H9 (cell line): ENCODE measurements around the gene RSPRY1. TPM values are rescaled to one million over a fixed set of nuclear protein-coding genes. Genes with fewer than 3 reads are reported as not detected.

Experiments
- DNase-seq: peaks from one replicate; pipeline ENCODE4 v3.0.0-alpha.2; 2017
- H2AFZ ChIP-seq: one replicate; pipeline ENCODE4 v1.6.1; 2013; ENCODE audit warnings: mild to moderate bottlenecking, low read length, control low read depth, moderate library complexity
- H2AK5ac ChIP-seq: 2 replicates; pipeline ENCODE4 v1.6.1; 2013; ENCODE audit warnings: low read length, control low read depth, mixed read lengths; ENCODE audit not compliant: insufficient read length
- H2BK120ac ChIP-seq: one replicate; pipeline ENCODE4 v1.6.1; 2013; ENCODE audit warnings: low read depth, mild to moderate bottlenecking, low read length, control low read depth, inconsistent platforms; ENCODE audit not compliant: poor library complexity, severe bottlenecking
- H2BK12ac ChIP-seq: 2 replicates; pipeline ENCODE4 v1.6.1; 2013; ENCODE audit warnings: low read length, control low read depth, mixed read lengths, low read depth; ENCODE audit not compliant: insufficient read length
- H2BK15ac ChIP-seq: 2 replicates; pipeline ENCODE4 v1.6.1; 2013; ENCODE audit warnings: low read depth, low read length, control low read depth
- H2BK20ac ChIP-seq: one replicate; pipeline ENCODE4 v1.6.1; 2013; ENCODE audit warnings: low read depth, mild to moderate bottlenecking, low read length, control low read depth, inconsistent platforms; ENCODE audit not compliant: poor library complexity, severe bottlenecking
- H2BK5ac ChIP-seq: 2 replicates; pipeline ENCODE4 v1.6.1; 2013; ENCODE audit warnings: low read length, control low read depth, mixed read lengths; ENCODE audit not compliant: insufficient read length
- H3K14ac ChIP-seq: 2 replicates; pipeline ENCODE4 v1.6.1; 2013; ENCODE audit warnings: low read length, control low read depth; ENCODE audit not compliant: insufficient read depth
- H3K18ac ChIP-seq: 2 replicates; pipeline ENCODE4 v1.6.1; 2013; ENCODE audit warnings: low read depth, mild to moderate bottlenecking, mixed read lengths, low read length, control low read depth; ENCODE audit not compliant: insufficient read length
- H3K23ac ChIP-seq: 2 replicates; pipeline ENCODE4 v1.6.1; 2013; ENCODE audit warnings: low read length, control low read depth, mixed read lengths, low read depth; ENCODE audit not compliant: insufficient read length
- H3K23me2 ChIP-seq: 2 replicates; pipeline ENCODE4 v1.6.1; 2013; ENCODE audit warnings: low read depth, mild to moderate bottlenecking, mixed read lengths, low read length, control low read depth; ENCODE audit not compliant: insufficient read length, poor library complexity, severe bottlenecking
- H3K27ac ChIP-seq: 2 replicates; pipeline ENCODE4 v1.5.1; 2013; ENCODE audit warnings: low read length, control low read depth, mixed read lengths, low read depth; ENCODE audit not compliant: insufficient read length
- H3K27me3 ChIP-seq: 2 replicates; pipeline ENCODE4 v1.6.1; 2013; ENCODE audit warnings: low read length, control low read depth, inconsistent platforms; ENCODE audit not compliant: insufficient read depth
- H3K4ac ChIP-seq: 2 replicates; pipeline ENCODE4 v1.6.1; 2013; ENCODE audit warnings: low read depth, mild to moderate bottlenecking, control low read depth, inconsistent platforms, low read length, moderate library complexity
- H3K4me1 ChIP-seq: 2 replicates; pipeline ENCODE4 v1.6.1; 2013; ENCODE audit warnings: low read length, control low read depth, inconsistent platforms; ENCODE audit not compliant: insufficient read depth
- H3K4me2 ChIP-seq: 2 replicates; pipeline ENCODE4 v1.6.1; 2013; ENCODE audit warnings: low read length, control low read depth, mixed read lengths; ENCODE audit not compliant: insufficient read length, insufficient read depth
- H3K56ac ChIP-seq: 2 replicates; pipeline ENCODE4 v1.6.1; 2013; ENCODE audit warnings: low read depth, mild to moderate bottlenecking, mixed read lengths, low read length, control low read depth; ENCODE audit not compliant: insufficient read length
- H3K79me1 ChIP-seq: 2 replicates; pipeline ENCODE4 v1.6.1; 2013; ENCODE audit warnings: low read depth, mild to moderate bottlenecking, moderate library complexity, low read length, control low read depth, inconsistent platforms; ENCODE audit not compliant: insufficient read depth, poor library complexity, severe bottlenecking
- H3K79me2 ChIP-seq: 2 replicates; pipeline ENCODE4 v1.6.1; 2013; ENCODE audit warnings: low read length, control low read depth, inconsistent platforms; ENCODE audit not compliant: insufficient read depth
- H3K9ac ChIP-seq: 2 replicates; pipeline ENCODE4 v1.6.1; 2013; ENCODE audit warnings: low read length, control low read depth, mixed read lengths; ENCODE audit not compliant: insufficient read length; ENCODE audit errors: extremely low read depth
- H3K9me3 ChIP-seq: one replicate; pipeline ENCODE4 v1.6.1; 2013; ENCODE audit warnings: low read depth, low read length, inconsistent platforms; ENCODE audit not compliant: control insufficient read depth
- H3T11ph ChIP-seq: one replicate; pipeline ENCODE4 v1.6.1; 2013; ENCODE audit warnings: mild to moderate bottlenecking, low read length, control low read depth, inconsistent platforms
- H4K20me1 ChIP-seq: one replicate; pipeline ENCODE4 v1.6.1; 2013; ENCODE audit not compliant: control insufficient read depth, insufficient read length, insufficient read depth
- H4K5ac ChIP-seq: 2 replicates; pipeline ENCODE4 v1.6.1; 2013; ENCODE audit warnings: low read depth, mild to moderate bottlenecking, mixed read lengths, low read length, control low read depth; ENCODE audit not compliant: insufficient read length
- H4K8ac ChIP-seq: replicated peaks from 2 replicates; pipeline ENCODE4 v1.6.1; 2013; ENCODE audit warnings: low read length, control low read depth, mixed read lengths, low read depth; ENCODE audit not compliant: insufficient read length
- H4K91ac ChIP-seq: 2 replicates; pipeline ENCODE4 v1.6.1; 2013; ENCODE audit warnings: low read depth, mild to moderate bottlenecking, moderate library complexity, mixed read lengths, low read length, control low read depth; ENCODE audit not compliant: insufficient read length
- H3K27ac Mint-ChIP-seq, 3 experiments: 2 replicates in 2 of 3; 3 replicates in 1 of 3; pipeline ENCODE4 v1.8.0; 2020 to 2021; ENCODE audit warnings: mixed read lengths in 3 of 3, mild to moderate bottlenecking in 1 of 3, moderate library complexity in 1 of 3
- H3K27me3 Mint-ChIP-seq: 2 replicates; pipeline ENCODE4 v1.8.0; 2021; ENCODE audit warnings: low read depth, mild to moderate bottlenecking, moderate library complexity, mixed read lengths
- H3K36me3 Mint-ChIP-seq, 3 experiments: 2 replicates in 2 of 3; 3 replicates in 1 of 3; pipeline ENCODE4 v1.8.0; 2020 to 2021; ENCODE audit warnings: low read depth in 3 of 3, mixed read lengths in 3 of 3; ENCODE audit not compliant: insufficient read depth in 1 of 3
- H3K4me1 Mint-ChIP-seq, 2 experiments: 2 replicates each; pipeline ENCODE4 v1.8.0; 2020; ENCODE audit warnings: mixed read lengths in 2 of 2
- H3K4me3 Mint-ChIP-seq, 2 experiments: 2 replicates in 1 of 2; 3 replicates in 1 of 2; pipeline ENCODE4 v1.8.0; 2020 to 2021; ENCODE audit warnings: mild to moderate bottlenecking in 2 of 2, mixed read lengths in 2 of 2, moderate library complexity in 1 of 2
- H3K9me3 Mint-ChIP-seq, 2 experiments: 2 replicates in 1 of 2; 3 replicates in 1 of 2; pipeline ENCODE4 v1.8.0; 2020; ENCODE audit warnings: mild to moderate bottlenecking in 2 of 2, mixed read lengths in 2 of 2, moderate library complexity in 1 of 2
- WGBS: extraction: QIAGEN DNeasy Blood & Tissue Kit; methylation state at CpG from one replicate; pipeline ENCODE4 v1.1.7; 2013; ENCODE audit warnings: missing lambda C conversion rate, low lambda C conversion rate, mixed read lengths; ENCODE audit not compliant: insufficient read length; ENCODE audit errors: extremely low coverage; 5-methylcytosine and 5-hydroxymethylcytosine counted together
- total RNA-seq: library from RNA; stranded (reverse); gene quantifications from 2 replicates; pipeline ENCODE4 v1.2.1, GENCODE V29; 2021
- TF ChIP-seq, protein P1 (sequence below): fragments of 200-600 bp; sonication (generic); conservative IDR thresholded peaks from 3 replicates; pipeline ENCODE4 v1.8.0; 2021; ENCODE audit warnings: antibody characterized with exemption, mild to moderate bottlenecking

The RSPRY1 gene
- total RNA-seq, 1 experiment from 2014 or later, result 36.1 TPM

DNA sequence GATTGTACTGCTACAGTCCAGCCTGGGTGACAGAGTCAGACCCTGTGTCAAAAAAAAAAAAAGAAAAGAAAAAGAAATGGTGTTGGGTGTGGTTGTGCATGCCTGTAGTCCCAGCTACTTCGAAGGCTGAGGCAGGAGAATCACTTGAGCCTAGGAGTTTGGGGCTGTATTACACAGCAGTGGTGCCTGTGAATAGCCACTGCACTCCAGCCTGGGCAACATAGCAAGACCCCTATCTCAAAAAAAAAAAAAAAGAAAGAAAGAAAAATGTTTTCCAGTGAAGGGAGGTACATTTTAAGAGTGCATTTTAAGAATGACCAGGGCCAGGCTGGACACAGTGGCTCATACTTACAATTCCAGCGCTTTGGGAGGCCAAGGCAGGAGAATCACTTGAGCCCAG lies 65.2 kb downstream of the RSPRY1 start:
- no peak overlapping the region for H2BK20ac ChIP-seq
- no peaks in the 10 kb centered on the region for H3K79me1 ChIP-seq
- H3K4me2 ChIP-seq, result no peak overlapping the region
- no peak overlapping the region for H2AK5ac ChIP-seq
- H3K36me3 Mint-ChIP-seq, result peaks cover 10 to 22% (median 13%) of the 10 kb centered on the region in 3 experiments
- no peaks in the 10 kb centered on the region for H3K79me2 ChIP-seq
- no peak overlapping the region for H4K5ac ChIP-seq
- H3K14ac ChIP-seq, result no peak overlapping the region
- no peaks in the 10 kb centered on the region for H3K27me3 Mint-ChIP-seq
- H4K91ac ChIP-seq, result no peak overlapping the region
- H3K27me3 ChIP-seq, result no peaks in the 10 kb centered on the region
- no peaks in the 10 kb centered on the region for H4K20me1 ChIP-seq
- H3K9me3 Mint-ChIP-seq, result peaks cover 0 to 4% of the 10 kb centered on the region in 2 experiments; a peak in 2 of 5 replicates
- H3K23ac ChIP-seq, result no peak overlapping the region
- no peak overlapping the region for H2AFZ ChIP-seq
- no peak overlapping the region for H2BK12ac ChIP-seq
- no peak overlapping the region for H3K56ac ChIP-seq
- WGBS, result no CpG with 5 or more reads among the region's 2 CpGs
- no peak overlapping the region for H2BK5ac ChIP-seq
- H3K27ac Mint-ChIP-seq, result no peak overlapping the region
- TF ChIP-seq, protein P1, sequence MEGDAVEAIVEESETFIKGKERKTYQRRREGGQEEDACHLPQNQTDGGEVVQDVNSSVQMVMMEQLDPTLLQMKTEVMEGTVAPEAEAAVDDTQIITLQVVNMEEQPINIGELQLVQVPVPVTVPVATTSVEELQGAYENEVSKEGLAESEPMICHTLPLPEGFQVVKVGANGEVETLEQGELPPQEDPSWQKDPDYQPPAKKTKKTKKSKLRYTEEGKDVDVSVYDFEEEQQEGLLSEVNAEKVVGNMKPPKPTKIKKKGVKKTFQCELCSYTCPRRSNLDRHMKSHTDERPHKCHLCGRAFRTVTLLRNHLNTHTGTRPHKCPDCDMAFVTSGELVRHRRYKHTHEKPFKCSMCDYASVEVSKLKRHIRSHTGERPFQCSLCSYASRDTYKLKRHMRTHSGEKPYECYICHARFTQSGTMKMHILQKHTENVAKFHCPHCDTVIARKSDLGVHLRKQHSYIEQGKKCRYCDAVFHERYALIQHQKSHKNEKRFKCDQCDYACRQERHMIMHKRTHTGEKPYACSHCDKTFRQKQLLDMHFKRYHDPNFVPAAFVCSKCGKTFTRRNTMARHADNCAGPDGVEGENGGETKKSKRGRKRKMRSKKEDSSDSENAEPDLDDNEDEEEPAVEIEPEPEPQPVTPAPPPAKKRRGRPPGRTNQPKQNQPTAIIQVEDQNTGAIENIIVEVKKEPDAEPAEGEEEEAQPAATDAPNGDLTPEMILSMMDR, result no peak
- H3K18ac ChIP-seq, result no peak overlapping the region
- no peak overlapping the region for H3K9ac ChIP-seq
- no peak overlapping the region for H3K27ac ChIP-seq
- H3K4me1 Mint-ChIP-seq, result no peaks in the 10 kb centered on the region
- no peaks in the 10 kb centered on the region for H3K23me2 ChIP-seq
- no peak overlapping the region for H2BK15ac ChIP-seq
- H3K4ac ChIP-seq, result no peak overlapping the region
- no peak overlapping the region for H3K4me3 Mint-ChIP-seq
- DNase-seq, result no peak
- H3K4me1 ChIP-seq, result no peaks in the 10 kb centered on the region
- peaks cover 6% of the 10 kb centered on the region for H3K9me3 ChIP-seq
- H4K8ac ChIP-seq, result no peak overlapping the region
- no peak overlapping the region for H2BK120ac ChIP-seq
- H3T11ph ChIP-seq, result no peak overlapping the region
